Measurements from ENCODE around the gene KAZN.

KAZN gene

DNA sequence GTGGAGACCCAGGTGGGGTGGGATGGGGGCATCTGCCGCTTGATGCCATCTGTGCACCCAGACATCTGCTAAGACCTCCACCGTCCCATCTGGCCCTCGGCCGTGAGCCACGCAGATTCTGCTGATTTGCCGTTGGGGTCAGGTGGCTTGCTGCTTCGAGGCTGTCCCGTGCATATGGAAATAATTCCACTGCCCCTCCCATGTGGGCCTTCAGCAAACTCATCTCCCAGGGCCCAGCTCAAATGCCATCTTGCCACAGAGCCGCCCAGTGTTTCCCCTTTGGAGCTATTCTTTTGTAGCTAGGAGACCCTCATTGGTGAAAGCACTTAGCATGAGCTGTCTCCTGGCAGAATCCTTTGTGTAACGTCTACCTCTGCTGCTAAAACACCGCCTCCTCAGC lies 99.8 kb downstream of the KAZN start:
- no peak overlapping the region for H3K4me3 ChIP-seq (ENCODE audit: low read depth in 1 of 2, low read length in 2 of 2)
- H3K9me3 ChIP-seq (ENCODE audit: control insufficient read depth in 1 of 2, low read length in 2 of 2): no peaks in the 10 kb centered on the region
- H3K9ac ChIP-seq (ENCODE audit: low read depth in 1 of 2, low read length in 2 of 2): no peak overlapping the region

DNA sequence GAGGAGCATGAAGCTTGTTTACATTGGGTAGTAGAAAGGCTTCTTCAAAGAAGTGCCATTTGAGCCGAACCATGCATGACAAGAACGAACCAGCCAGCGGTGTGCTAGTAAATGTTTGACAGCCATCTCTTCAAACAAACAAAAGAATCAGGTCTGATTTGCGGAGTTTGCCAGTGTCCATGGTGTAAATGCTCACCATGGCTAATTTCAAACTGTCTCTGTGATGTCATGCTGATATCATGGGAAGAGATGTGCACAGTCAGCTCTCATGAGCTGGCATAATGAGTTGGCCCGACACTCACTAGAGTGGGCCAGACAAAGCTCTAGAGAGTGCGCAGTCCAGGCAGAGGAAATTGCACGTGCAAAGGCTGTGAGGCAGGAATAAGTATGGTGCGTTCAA lies 101.1 kb downstream of the KAZN start:
- Histone ChIP-seq H3K4me1 (ENCODE audit: control insufficient read depth in 1 of 2, insufficient read depth in 2 of 2, low read length in 2 of 2) (no peaks in the 10 kb centered on the region), H3K36me3 (ENCODE audit: control insufficient read depth in 1 of 2, insufficient read depth in 2 of 2, low read length in 2 of 2) (no peaks in the 10 kb centered on the region)

More for the DNA sequence above, 99.8 kb downstream of the KAZN start:
- peaks cover 0 to 3% of the 10 kb centered on the region in 2 donors for H3K27me3 ChIP-seq (ENCODE audit: control insufficient read depth in 1 of 2, insufficient read depth in 2 of 2, low read length in 2 of 2)
- H3K27ac ChIP-seq (ENCODE audit: low read depth, low read length): no peak overlapping the region
- no peaks in the 10 kb centered on the region for H3K4me1 ChIP-seq (ENCODE audit: control insufficient read depth in 1 of 2, insufficient read depth in 2 of 2, low read length in 2 of 2)
- H3K36me3 ChIP-seq (ENCODE audit: control insufficient read depth in 1 of 2, insufficient read depth in 2 of 2, low read length in 2 of 2): no peaks in the 10 kb centered on the region

DNA sequence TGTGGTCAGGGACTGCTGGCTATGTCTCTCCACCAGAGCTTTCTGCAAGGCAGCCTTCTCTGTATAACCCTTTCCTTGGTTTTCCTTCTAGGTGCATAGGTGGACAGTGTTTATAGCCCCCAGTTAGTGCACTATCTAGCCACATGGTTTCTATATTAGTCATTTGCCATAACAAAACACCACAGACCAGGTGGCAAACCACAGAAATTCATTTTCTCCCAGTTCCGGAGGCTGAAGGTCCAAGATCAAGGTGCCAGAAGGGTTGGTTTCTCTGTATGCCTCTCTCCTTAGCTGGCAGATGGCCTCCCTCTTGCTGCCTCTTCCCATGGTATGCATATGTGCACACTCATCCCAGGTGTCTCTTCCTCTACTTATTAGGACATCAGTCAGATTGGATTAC lies 106.4 kb downstream of the KAZN start:
- no peak overlapping the region for H3K27ac ChIP-seq (ENCODE audit: low read depth, low read length)
- no peaks in the 10 kb centered on the region for H3K27me3 ChIP-seq (ENCODE audit: control insufficient read depth in 1 of 2, insufficient read depth in 2 of 2, low read length in 2 of 2)
- H3K9ac ChIP-seq (ENCODE audit: low read depth in 1 of 2, low read length in 2 of 2): no peak overlapping the region
- H3K4me3 ChIP-seq (ENCODE audit: low read depth in 1 of 2, low read length in 2 of 2): no peak overlapping the region
- H3K36me3 ChIP-seq (ENCODE audit: control insufficient read depth in 1 of 2, insufficient read depth in 2 of 2, low read length in 2 of 2): no peaks in the 10 kb centered on the region
- no peaks in the 10 kb centered on the region for H3K9me3 ChIP-seq (ENCODE audit: control insufficient read depth in 1 of 2, low read length in 2 of 2)
- no peaks in the 10 kb centered on the region for H3K4me1 ChIP-seq (ENCODE audit: control insufficient read depth in 1 of 2, insufficient read depth in 2 of 2, low read length in 2 of 2)

More for the DNA sequence above, 101.1 kb downstream of the KAZN start:
- no peak overlapping the region for H3K9ac ChIP-seq (ENCODE audit: low read depth in 1 of 2, low read length in 2 of 2)
- no peak overlapping the region for H3K27ac ChIP-seq (ENCODE audit: low read depth, low read length)
- H3K9me3 ChIP-seq (ENCODE audit: control insufficient read depth in 1 of 2, low read length in 2 of 2): no peaks in the 10 kb centered on the region
- H3K27me3 ChIP-seq (ENCODE audit: control insufficient read depth in 1 of 2, insufficient read depth in 2 of 2, low read length in 2 of 2): peaks cover 0 to 3% of the 10 kb centered on the region in 2 donors
- H3K4me3 ChIP-seq (ENCODE audit: low read depth in 1 of 2, low read length in 2 of 2): no peak overlapping the region

DNA sequence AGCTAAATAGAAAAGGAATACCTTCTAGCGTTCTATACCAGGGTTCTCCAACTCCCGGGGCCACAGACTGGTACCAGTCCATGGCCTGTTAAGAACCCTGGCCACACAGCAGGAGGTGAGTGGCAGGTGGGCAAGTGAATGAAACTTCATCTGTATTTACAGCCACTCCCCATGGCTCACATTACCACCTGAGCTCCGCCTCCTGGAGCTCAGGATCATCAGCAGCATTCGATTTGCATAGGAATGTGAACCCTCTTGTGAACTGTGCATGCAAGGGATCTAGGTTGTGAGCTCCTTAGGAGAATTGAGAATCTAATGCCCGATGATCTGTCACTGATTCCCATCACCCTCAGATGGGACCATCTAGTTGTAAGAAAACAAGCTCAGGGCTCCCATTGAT lies 107.3 kb downstream of the KAZN start:
- Histone ChIP-seq H3K27me3 (ENCODE audit: control insufficient read depth in 1 of 2, insufficient read depth in 2 of 2, low read length in 2 of 2) (no peaks in the 10 kb centered on the region), H3K4me1 (ENCODE audit: control insufficient read depth in 1 of 2, insufficient read depth in 2 of 2, low read length in 2 of 2) (no peaks in the 10 kb centered on the region), H3K9ac (ENCODE audit: low read depth in 1 of 2, low read length in 2 of 2) (no peak overlapping the region), H3K4me3 (ENCODE audit: low read depth in 1 of 2, low read length in 2 of 2) (no peak overlapping the region), H3K27ac (ENCODE audit: low read depth, low read length) (no peak overlapping the region), H3K9me3 (ENCODE audit: control insufficient read depth in 1 of 2, low read length in 2 of 2) (no peaks in the 10 kb centered on the region), H3K36me3 (ENCODE audit: control insufficient read depth in 1 of 2, insufficient read depth in 2 of 2, low read length in 2 of 2) (no peaks in the 10 kb centered on the region)

DNA sequence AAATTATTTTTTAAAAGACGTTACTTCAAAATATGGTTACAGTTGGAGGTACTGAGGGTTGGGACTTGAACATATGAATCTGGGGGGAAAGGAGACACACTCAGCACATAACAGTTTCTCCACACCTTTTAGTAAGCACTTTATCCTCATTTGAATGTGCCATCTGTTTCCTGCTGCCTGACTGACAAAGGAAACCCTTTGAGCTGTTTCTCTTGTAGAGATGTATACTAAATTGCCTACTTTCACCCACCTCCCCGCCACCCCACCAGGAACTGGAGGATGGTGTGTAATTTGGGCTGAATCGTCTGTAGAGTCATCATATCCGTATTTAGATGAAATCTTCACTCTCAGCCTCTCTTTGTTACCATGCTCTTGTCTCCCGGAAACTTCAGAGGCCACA lies 108.1 kb downstream of the KAZN start:
- Histone ChIP-seq H3K4me1 (ENCODE audit: control insufficient read depth in 1 of 2, insufficient read depth in 2 of 2, low read length in 2 of 2) (no peaks in the 10 kb centered on the region), H3K36me3 (ENCODE audit: control insufficient read depth in 1 of 2, insufficient read depth in 2 of 2, low read length in 2 of 2) (no peaks in the 10 kb centered on the region), H3K27me3 (ENCODE audit: control insufficient read depth in 1 of 2, insufficient read depth in 2 of 2, low read length in 2 of 2) (no peaks in the 10 kb centered on the region), H3K4me3 (ENCODE audit: low read depth in 1 of 2, low read length in 2 of 2) (no peak overlapping the region), H3K9me3 (ENCODE audit: control insufficient read depth in 1 of 2, low read length in 2 of 2) (no peaks in the 10 kb centered on the region), H3K9ac (ENCODE audit: low read depth in 1 of 2, low read length in 2 of 2) (no peak overlapping the region), H3K27ac (ENCODE audit: low read depth, low read length) (no peak overlapping the region)

DNA sequence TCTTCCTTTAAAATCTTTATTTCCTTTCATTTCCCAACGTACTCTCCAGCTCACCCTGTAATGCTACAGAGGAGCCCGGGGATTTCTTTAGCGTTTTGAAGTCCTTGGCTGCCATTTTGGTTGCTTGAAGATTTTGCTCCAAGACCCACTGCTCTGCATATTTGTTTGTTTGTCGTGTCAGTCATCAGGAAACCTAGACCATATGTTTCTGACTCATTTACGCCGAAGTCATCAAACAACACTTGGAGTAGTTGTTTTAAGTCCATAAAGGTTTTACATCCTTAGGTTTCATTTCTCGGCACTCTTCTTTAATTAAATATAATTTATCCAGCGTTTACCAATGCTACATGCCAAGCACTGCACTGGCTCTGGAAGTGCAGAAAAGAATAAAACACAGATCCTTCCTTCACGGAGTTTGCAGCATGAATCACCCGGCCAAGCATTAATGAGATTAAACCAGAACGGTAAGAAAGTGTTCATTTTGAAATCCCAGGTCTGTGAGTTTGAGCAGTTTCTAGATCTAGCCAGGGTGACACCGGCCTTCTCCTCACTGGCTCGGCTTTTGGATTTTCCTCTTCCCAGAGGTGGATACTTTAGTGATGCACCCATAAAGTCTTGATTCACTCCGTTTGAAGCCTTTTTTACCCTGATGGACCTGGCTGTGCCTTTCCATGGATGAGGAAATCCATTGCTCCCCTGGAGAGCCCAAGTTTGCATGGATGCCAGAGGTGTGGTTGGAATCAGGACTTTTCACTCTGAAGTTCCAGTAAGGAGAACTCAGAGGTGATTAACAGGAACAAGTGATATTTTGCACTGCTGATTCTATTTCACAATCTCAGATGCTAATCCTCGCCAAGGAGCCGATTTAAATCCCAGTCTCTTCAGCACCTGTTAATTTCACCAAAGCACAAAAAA lies 109.3 kb downstream of the KAZN start:
- H3K4me3 ChIP-seq (ENCODE audit: low read depth in 1 of 2, low read length in 2 of 2): no peak overlapping the region
- H3K9ac ChIP-seq (ENCODE audit: low read depth in 1 of 2, low read length in 2 of 2): no peak overlapping the region
- no peak overlapping the region for H3K27ac ChIP-seq (ENCODE audit: low read depth, low read length)
- no peaks in the 10 kb centered on the region for H3K36me3 ChIP-seq (ENCODE audit: control insufficient read depth in 1 of 2, insufficient read depth in 2 of 2, low read length in 2 of 2)
- no peaks in the 10 kb centered on the region for H3K4me1 ChIP-seq (ENCODE audit: control insufficient read depth in 1 of 2, insufficient read depth in 2 of 2, low read length in 2 of 2)
- H3K9me3 ChIP-seq (ENCODE audit: control insufficient read depth in 1 of 2, low read length in 2 of 2): no peaks in the 10 kb centered on the region
- no peaks in the 10 kb centered on the region for H3K27me3 ChIP-seq (ENCODE audit: control insufficient read depth in 1 of 2, insufficient read depth in 2 of 2, low read length in 2 of 2)

DNA sequence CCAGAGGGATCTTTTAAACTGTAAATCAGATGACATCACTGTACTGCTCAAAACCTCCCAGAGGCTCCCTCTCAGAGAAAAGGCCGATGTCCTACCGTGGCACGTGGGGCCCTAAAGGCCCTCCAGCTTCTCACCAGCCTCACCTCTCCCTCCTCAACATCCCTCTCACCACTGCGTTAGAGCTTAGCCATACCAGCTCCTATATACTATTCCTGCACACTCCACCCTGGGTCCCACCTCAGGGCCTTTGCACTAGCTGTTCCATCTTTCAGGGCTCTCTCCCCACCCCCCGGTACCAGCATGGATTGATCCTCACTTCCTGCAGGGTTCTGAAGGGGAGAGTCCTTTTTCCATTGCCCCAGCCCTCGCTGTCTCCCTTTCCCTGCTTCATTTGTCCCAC lies 111.8 kb downstream of the KAZN start:
- H3K4me3 ChIP-seq (ENCODE audit: low read depth in 1 of 2, low read length in 2 of 2): no peak overlapping the region
- no peaks in the 10 kb centered on the region for H3K4me1 ChIP-seq (ENCODE audit: control insufficient read depth in 1 of 2, insufficient read depth in 2 of 2, low read length in 2 of 2)
- no peaks in the 10 kb centered on the region for H3K9me3 ChIP-seq (ENCODE audit: control insufficient read depth in 1 of 2, low read length in 2 of 2)
- H3K27me3 ChIP-seq (ENCODE audit: control insufficient read depth in 1 of 2, insufficient read depth in 2 of 2, low read length in 2 of 2): no peaks in the 10 kb centered on the region
- no peaks in the 10 kb centered on the region for H3K36me3 ChIP-seq (ENCODE audit: control insufficient read depth in 1 of 2, insufficient read depth in 2 of 2, low read length in 2 of 2)
- H3K27ac ChIP-seq (ENCODE audit: low read depth, low read length): no peak overlapping the region
- no peak overlapping the region for H3K9ac ChIP-seq (ENCODE audit: low read depth in 1 of 2, low read length in 2 of 2)

DNA sequence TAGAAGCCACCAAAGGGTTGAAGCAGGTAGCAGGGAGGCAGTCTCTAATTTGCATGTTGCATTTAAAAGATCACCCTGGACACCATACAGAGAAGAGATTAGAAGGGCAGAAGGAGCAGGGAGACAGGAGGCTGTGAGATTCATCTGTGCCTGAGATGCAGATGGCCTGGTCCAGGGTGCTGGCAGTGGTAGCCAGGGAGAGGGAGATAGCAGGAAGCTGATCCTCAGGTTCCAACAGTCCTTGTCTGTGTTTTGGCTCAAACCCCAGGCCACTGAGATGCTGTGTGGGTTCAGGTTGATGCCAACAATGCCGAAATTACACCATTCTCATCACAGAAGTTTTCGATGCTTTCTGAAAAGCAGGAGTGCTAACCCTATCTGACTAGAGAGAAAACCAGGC lies 113.7 kb downstream of the KAZN start:
- no peak overlapping the region for H3K27ac ChIP-seq (ENCODE audit: low read depth, low read length)
- H3K36me3 ChIP-seq (ENCODE audit: control insufficient read depth in 1 of 2, insufficient read depth in 2 of 2, low read length in 2 of 2): no peaks in the 10 kb centered on the region
- H3K27me3 ChIP-seq (ENCODE audit: control insufficient read depth in 1 of 2, insufficient read depth in 2 of 2, low read length in 2 of 2): no peaks in the 10 kb centered on the region
- no peaks in the 10 kb centered on the region for H3K4me1 ChIP-seq (ENCODE audit: control insufficient read depth in 1 of 2, insufficient read depth in 2 of 2, low read length in 2 of 2)
- H3K9ac ChIP-seq (ENCODE audit: low read depth in 1 of 2, low read length in 2 of 2): no peak overlapping the region
- H3K4me3 ChIP-seq (ENCODE audit: low read depth in 1 of 2, low read length in 2 of 2): no peak overlapping the region
- H3K9me3 ChIP-seq (ENCODE audit: control insufficient read depth in 1 of 2, low read length in 2 of 2): no peaks in the 10 kb centered on the region

DNA sequence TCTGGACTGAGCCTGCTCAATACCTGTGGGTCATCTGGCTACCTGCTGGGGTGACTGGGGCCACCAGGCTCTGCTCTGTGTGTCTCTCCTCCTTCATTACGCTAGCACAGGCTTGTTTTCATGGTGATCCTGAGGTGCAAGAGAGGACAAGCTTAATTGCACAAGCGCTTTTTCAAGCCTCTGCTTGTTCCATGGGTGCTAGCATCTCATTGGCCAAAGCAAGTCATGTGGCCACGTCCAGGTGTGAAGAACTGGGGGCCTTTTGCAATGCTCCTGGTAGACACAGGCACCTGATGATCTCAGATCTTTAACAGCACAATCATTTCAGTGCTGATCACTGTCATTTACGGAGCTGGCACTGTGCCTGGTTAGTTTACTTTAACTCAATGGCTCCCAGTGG lies 114.6 kb downstream of the KAZN start:
- no peaks in the 10 kb centered on the region for H3K9me3 ChIP-seq (ENCODE audit: control insufficient read depth in 1 of 2, low read length in 2 of 2)
- no peaks in the 10 kb centered on the region for H3K4me1 ChIP-seq (ENCODE audit: control insufficient read depth in 1 of 2, insufficient read depth in 2 of 2, low read length in 2 of 2)
- H3K4me3 ChIP-seq (ENCODE audit: low read depth in 1 of 2, low read length in 2 of 2): no peak overlapping the region
- no peaks in the 10 kb centered on the region for H3K27me3 ChIP-seq (ENCODE audit: control insufficient read depth in 1 of 2, insufficient read depth in 2 of 2, low read length in 2 of 2)
- H3K36me3 ChIP-seq (ENCODE audit: control insufficient read depth in 1 of 2, insufficient read depth in 2 of 2, low read length in 2 of 2): no peaks in the 10 kb centered on the region
- H3K27ac ChIP-seq (ENCODE audit: low read depth, low read length): no peak overlapping the region
- no peak overlapping the region for H3K9ac ChIP-seq (ENCODE audit: low read depth in 1 of 2, low read length in 2 of 2)

DNA sequence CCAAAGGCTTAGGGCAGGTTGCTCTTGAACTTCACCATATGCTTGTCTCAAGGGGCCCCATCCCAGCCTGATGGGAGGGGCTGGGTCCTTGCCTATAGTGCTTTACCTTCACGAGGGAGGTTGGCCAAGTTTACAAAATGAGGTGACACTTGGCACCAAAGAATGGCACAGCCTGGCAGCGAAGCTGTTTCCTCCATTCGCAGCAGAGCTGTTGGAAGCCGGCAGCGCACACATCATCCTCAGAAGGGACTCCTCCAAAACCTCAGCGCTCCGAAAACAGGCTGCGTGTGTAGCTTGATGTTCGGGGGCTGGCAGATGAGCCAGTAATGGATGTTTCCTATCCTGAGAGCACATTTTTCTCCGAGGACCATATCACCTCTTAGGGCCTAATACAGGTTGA lies 116.8 kb downstream of the KAZN start:
- H3K36me3 ChIP-seq (ENCODE audit: control insufficient read depth in 1 of 2, insufficient read depth in 2 of 2, low read length in 2 of 2): no peaks in the 10 kb centered on the region
- no peaks in the 10 kb centered on the region for H3K9me3 ChIP-seq (ENCODE audit: control insufficient read depth in 1 of 2, low read length in 2 of 2)
- H3K27ac ChIP-seq (ENCODE audit: low read depth, low read length): no peak overlapping the region
- H3K4me3 ChIP-seq (ENCODE audit: low read depth in 1 of 2, low read length in 2 of 2): no peak overlapping the region
- H3K9ac ChIP-seq (ENCODE audit: low read depth in 1 of 2, low read length in 2 of 2): no peak overlapping the region
- H3K4me1 ChIP-seq (ENCODE audit: control insufficient read depth in 1 of 2, insufficient read depth in 2 of 2, low read length in 2 of 2): no peaks in the 10 kb centered on the region
- no peaks in the 10 kb centered on the region for H3K27me3 ChIP-seq (ENCODE audit: control insufficient read depth in 1 of 2, insufficient read depth in 2 of 2, low read length in 2 of 2)
